RPMI7951 (cell line): ENCODE measurements around the gene GET3. TPM values are rescaled to one million over a fixed set of nuclear protein-coding genes. Genes with fewer than 3 reads are reported as not detected.
"Not testable (repeated sequence)": the region's sequence is repeated elsewhere in the genome, so short reads cannot be mapped to it uniquely, and the experiment has no call there.

Experiments used
- DNase-seq: peaks from one replicate; pipeline ENCODE4 v3.0.0-alpha.2; 2012; ENCODE audit warnings: low read depth
- total RNA-seq: library from RNA; depleted of rRNA; stranded (reverse); fragments of >200 nt; shearing (Covaris generic); gene quantifications from 2 replicates; pipeline ENCODE4 v1.2.3, GENCODE V29; 2014; rRNA removed

Gene GET3
- total RNA-seq, 1 experiment from 2014 or later, result 127 TPM

- peak; percentile 64 for DNase-seq
Measured at GRCh38 chr19:12792051-12792852, 55.0 kb downstream of the GET3 start.

DNA sequence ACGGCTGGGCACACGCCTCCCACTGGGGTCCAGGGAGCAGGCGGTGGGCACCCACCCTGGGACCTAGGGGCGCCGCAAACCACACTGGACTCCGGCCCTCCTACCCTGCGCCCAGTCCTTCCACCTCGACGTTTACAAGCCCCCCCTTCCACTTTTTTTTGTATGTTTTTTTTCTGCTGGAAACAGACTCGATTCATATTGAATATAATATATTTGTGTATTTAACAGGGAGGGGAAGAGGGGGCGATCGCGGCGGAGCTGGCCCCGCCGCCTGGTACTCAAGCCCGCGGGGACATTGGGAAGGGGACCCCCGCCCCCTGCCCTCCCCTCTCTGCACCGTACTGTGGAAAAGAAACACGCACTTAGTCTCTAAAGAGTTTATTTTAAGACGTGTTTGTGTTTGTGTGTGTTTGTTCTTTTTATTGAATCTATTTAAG is 55.6 kb downstream of the GET3 start:
- no peak for DNase-seq

GRCh38 chr19:12793290-12794195 is 56.2 kb downstream of the GET3 start:
- peak; percentile 92 for DNase-seq

GRCh38 chr19:12794196-12794941 is 57.1 kb downstream of the GET3 start:
- no peak for DNase-seq

- DNase-seq, result no peak
Measured at GRCh38 chr19:12794971-12795381, 57.7 kb downstream of the GET3 start.

GRCh38 chr19:12796146-12797071 is 59.1 kb downstream of the GET3 start:
- DNase-seq, result peak; percentile 77

GRCh38 chr19:12797141-12797587 is 59.9 kb downstream of the GET3 start:
- DNase-seq, result no peak

- DNase-seq, result not testable (repeated sequence)
Measured at GRCh38 chr19:12797607-12798006, 60.3 kb downstream of the GET3 start.

Other genes starting within 250 kb of the GET3 start
- 2.5 and 3.3 TPM in 2 replicates for gene ZNF564, start 186.0 kb upstream of the GET3 start, total RNA-seq
- 4.7 and 4.9 TPM in 2 replicates for gene ZNF490, start 126.7 kb upstream of the GET3 start, total RNA-seq
- gene ZNF791, start 126.6 kb upstream of the GET3 start, total RNA-seq, result 9.6 and 10.8 TPM in 2 replicates
- gene MAN2B1, start 70.8 kb upstream of the GET3 start, total RNA-seq, result 22.6 and 25.2 TPM in 2 replicates
- gene WDR83, start 70.7 kb upstream of the GET3 start, total RNA-seq, result 10.2 and 14.6 TPM in 2 replicates
- 95.2 and 109 TPM in 2 replicates for gene DHPS, start 55.6 kb upstream of the GET3 start, total RNA-seq
- gene GNG14, start 49.5 kb upstream of the GET3 start, total RNA-seq, result not detected in 2 replicates
- gene FBXW9, start 40.9 kb upstream of the GET3 start, total RNA-seq, result 21.6 and 24.4 TPM in 2 replicates
- gene TNPO2, start 13.6 kb upstream of the GET3 start, total RNA-seq, result 28.2 and 29.9 TPM in 2 replicates
- gene TRIR, start 2.8 kb upstream of the GET3 start, total RNA-seq, result 276 and 304 TPM in 2 replicates
- 0.10 TPM in 1 of 2 replicates, not detected in the other for gene BEST2, start 14.3 kb downstream of the GET3 start, total RNA-seq
- gene HOOK2, start 38.1 kb downstream of the GET3 start, total RNA-seq, result 4.0 and 9.0 TPM in 2 replicates
- 44.1 and 61.9 TPM in 2 replicates for gene JUNB, start 54.0 kb downstream of the GET3 start, total RNA-seq
- gene PRDX2, start 64.3 kb downstream of the GET3 start, total RNA-seq, result 443 and 513 TPM in 2 replicates
- gene THSD8, start 64.6 kb downstream of the GET3 start, total RNA-seq, result not detected in 2 replicates
- gene RNASEH2A, start 69.1 kb downstream of the GET3 start, total RNA-seq, result 83.6 and 99.1 TPM in 2 replicates
- gene RTBDN, start 97.1 kb downstream of the GET3 start, total RNA-seq, result 0.68 TPM in 1 of 2 replicates, not detected in the other
- 0.10 and 1.6 TPM in 2 replicates for gene MAST1, start 101.0 kb downstream of the GET3 start, total RNA-seq
- gene DNASE2, start 144.0 kb downstream of the GET3 start, total RNA-seq, result 33.6 and 36.1 TPM in 2 replicates
- gene KLF1, start 149.7 kb downstream of the GET3 start, total RNA-seq, result not detected in 2 replicates
- gene GCDH, start 153.7 kb downstream of the GET3 start, total RNA-seq, result 29.1 and 40.5 TPM in 2 replicates
- 0.20 and 3.0 TPM in 2 replicates for gene SYCE2, start 181.8 kb downstream of the GET3 start, total RNA-seq
- 60.7 and 83.7 TPM in 2 replicates for gene FARSA, start 196.2 kb downstream of the GET3 start, total RNA-seq
- 1,708 and 2,160 TPM in 2 replicates for gene CALR, start 201.1 kb downstream of the GET3 start, total RNA-seq
- gene RAD23A, start 208.4 kb downstream of the GET3 start, total RNA-seq, result 104 and 123 TPM in 2 replicates
- gene GADD45GIP1, start 219.7 kb downstream of the GET3 start, total RNA-seq, result 41.2 and 65.1 TPM in 2 replicates
- not detected in 2 replicates for gene DAND5, start 232.1 kb downstream of the GET3 start, total RNA-seq